GM12872 (cell line): ENCODE data around the gene SAPCD1.

Source experiments
- TF ChIP-seq, protein P1 (sequence below): IDR thresholded peaks from 3 replicates; pipeline ENCODE4 v1.5.1; 2011; ENCODE audit warnings: low read depth, mild to moderate bottlenecking, low read length, moderate library complexity; ENCODE audit not compliant: insufficient read depth

The SAPCD1 gene

GRCh38 chr6:31733734-31734133 is 28.7 kb upstream of the SAPCD1 start:
- TF ChIP-seq, protein P1, sequence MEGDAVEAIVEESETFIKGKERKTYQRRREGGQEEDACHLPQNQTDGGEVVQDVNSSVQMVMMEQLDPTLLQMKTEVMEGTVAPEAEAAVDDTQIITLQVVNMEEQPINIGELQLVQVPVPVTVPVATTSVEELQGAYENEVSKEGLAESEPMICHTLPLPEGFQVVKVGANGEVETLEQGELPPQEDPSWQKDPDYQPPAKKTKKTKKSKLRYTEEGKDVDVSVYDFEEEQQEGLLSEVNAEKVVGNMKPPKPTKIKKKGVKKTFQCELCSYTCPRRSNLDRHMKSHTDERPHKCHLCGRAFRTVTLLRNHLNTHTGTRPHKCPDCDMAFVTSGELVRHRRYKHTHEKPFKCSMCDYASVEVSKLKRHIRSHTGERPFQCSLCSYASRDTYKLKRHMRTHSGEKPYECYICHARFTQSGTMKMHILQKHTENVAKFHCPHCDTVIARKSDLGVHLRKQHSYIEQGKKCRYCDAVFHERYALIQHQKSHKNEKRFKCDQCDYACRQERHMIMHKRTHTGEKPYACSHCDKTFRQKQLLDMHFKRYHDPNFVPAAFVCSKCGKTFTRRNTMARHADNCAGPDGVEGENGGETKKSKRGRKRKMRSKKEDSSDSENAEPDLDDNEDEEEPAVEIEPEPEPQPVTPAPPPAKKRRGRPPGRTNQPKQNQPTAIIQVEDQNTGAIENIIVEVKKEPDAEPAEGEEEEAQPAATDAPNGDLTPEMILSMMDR: no peak

DNA sequence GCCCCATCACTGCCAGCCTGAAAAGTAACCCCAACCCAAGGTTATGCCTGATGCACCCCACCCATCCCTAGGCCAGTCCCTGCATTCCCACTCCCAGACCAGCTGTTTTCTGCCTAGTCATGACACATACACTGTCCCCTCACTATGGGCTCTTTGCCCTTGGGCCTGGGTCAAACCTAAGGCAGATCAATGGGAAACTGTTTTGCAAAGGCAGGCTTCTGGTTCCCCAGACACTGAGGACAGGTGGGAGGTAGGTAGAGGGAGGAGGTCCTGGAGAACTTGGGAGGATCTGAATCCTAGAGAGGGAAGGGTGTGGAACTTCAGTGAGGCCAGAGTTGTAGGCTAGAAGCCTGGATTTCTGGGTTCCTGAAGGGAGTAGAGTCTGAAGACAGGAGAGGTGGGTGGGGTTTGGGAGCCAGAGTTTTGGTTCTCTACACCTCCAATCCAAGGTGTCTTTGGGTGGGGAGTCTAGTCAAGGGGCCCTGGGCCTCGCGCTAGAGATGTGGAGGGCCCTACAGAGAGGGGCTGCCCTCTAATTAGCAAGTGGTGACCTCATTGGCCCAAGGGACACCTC is 28.1 kb upstream of the SAPCD1 start:
- TF ChIP-seq, protein P1: no peak

DNA sequence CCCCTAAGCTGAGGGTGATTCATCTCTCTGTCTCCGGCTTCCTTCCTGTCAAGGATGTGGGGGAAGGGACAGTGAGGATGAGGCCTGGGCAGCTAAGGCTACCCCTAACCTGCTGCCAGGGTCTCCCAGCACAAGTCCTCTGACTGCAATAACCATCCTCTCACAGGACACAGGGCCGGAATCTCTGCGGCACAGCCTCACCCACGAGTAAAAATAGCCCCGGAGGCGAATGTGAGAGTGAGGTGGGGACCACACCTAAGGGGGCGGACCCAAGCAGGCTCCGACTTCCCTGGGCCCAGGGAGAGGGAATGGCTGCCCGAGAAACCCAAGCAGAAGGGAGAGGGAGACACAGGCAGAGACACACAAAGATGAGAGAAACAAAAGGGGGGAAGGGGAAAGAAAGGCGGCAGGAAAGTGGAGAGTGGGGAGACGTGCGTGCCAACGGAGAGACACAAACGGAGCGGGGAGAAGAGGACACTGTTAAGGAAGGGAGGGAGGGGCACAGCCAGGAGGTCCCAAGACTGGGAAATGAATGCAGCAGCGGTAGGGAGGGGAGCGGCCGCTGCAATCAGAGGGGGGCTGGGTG is 27.5 kb upstream of the SAPCD1 start:
- TF ChIP-seq, protein P1: no peak

GRCh38 chr6:31736021-31736767 is 26.3 kb upstream of the SAPCD1 start, which contains the start of gene CLIC1:
CLIC1 (minus strand) TSS chr6:31736530; CDS start chr6:31736300, 230 bp downstream.
- TF ChIP-seq, protein P1: no peak

DNA sequence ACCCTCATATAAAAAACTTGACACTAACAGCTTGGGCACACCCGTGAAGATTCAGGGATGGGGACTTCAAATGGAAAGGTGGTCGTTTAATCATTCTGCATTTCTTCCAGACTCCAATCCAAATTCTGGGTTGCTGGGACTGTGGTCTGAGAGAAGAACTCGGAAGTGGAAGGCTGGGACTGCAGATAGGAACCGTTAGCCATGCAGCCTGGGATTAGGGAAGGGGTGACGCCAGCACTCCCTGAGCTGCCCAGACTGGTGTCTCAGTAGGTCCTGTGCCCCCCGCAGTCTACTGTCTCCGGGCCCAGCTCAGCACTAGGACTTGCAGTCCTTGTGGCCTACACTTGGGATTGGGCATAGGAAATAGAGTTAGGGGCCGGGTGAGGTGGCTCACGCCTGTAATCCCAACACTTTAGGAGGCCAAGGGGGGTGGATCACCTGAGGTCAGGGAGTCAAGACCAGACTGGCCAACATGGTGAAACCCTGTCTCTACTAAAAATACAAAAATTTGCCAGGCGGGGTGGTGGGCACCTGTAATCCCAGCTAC is 25.6 kb upstream of the SAPCD1 start:
- TF ChIP-seq, protein P1: no peak

DNA sequence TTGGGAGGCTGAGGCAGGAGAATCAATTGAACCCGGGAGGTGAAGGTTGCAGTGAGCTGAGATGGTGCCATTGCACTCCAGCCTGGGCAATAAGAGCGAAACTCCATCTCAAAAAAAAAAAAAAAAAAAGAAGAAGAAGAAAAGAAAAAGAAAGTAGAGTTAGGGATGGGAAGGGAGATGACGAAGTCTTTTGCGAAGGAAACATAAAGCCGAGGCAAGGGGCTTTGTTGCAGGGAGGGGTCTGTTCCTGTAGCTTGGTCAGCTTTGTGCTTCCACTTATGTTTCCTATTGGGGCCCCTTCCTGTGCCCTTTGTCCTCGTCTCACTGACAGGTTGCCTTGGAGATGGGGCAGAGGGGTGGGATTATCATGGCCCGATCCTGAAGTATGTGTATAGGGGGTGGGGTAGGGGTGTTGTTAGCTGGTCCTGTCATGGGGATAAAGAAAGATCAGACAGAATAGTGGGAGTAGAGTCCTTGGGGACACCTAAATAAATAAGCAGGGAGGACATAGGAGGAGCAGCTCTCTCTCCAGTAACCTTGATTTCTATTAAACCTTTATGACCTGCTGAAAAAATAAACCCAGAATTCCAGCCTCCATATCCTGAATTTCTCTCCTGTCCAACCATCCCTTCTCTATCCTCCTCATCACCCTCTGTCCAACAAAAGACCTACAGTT is 25.0 kb upstream of the SAPCD1 start:
- TF ChIP-seq, protein P1: no peak
